AG10803 (cell line): ENCODE measurements around the gene SYNDIG1.

Experiments
- DNase-seq: peaks from one replicate; pipeline ENCODE4 v3.0.0; 2010; ENCODE audit warnings: low read depth
- H3K4me3 ChIP-seq: 2 replicates; pipeline ENCODE4 v1.5.1; 2011; ENCODE audit warnings: mild to moderate bottlenecking, low read length, control low read depth
- TF ChIP-seq, protein P1 (sequence below): conservative IDR thresholded peaks from 2 replicates; pipeline ENCODE4 v1.5.1; 2011; ENCODE audit warnings: mild to moderate bottlenecking, low read length, control low read depth, inconsistent platforms

SYNDIG1 gene

DNA sequence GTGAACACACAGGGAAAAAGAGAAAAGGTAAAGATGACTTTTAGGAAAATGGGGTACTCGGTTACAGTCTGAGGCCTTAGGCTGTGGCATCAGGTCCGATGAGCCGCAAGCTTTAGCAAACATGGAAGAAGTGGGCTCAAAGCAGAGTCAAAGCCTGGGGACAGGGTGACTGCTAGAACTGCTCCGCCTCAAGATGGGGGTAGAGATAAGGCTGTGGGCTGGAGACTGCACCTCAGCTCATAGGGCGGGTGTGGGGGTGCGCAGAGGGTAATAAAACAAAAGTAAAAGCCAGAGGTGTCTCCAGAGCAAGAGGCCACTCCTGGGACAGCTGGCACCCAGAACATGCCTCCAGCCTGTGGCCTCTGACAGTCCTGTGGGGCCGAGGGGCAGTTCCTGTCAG, 21.3 kb upstream of the SYNDIG1 start:
- TF ChIP-seq, protein P1, sequence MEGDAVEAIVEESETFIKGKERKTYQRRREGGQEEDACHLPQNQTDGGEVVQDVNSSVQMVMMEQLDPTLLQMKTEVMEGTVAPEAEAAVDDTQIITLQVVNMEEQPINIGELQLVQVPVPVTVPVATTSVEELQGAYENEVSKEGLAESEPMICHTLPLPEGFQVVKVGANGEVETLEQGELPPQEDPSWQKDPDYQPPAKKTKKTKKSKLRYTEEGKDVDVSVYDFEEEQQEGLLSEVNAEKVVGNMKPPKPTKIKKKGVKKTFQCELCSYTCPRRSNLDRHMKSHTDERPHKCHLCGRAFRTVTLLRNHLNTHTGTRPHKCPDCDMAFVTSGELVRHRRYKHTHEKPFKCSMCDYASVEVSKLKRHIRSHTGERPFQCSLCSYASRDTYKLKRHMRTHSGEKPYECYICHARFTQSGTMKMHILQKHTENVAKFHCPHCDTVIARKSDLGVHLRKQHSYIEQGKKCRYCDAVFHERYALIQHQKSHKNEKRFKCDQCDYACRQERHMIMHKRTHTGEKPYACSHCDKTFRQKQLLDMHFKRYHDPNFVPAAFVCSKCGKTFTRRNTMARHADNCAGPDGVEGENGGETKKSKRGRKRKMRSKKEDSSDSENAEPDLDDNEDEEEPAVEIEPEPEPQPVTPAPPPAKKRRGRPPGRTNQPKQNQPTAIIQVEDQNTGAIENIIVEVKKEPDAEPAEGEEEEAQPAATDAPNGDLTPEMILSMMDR, result no peak
- no peak overlapping the region for H3K4me3 ChIP-seq
- no peak for DNase-seq

DNA sequence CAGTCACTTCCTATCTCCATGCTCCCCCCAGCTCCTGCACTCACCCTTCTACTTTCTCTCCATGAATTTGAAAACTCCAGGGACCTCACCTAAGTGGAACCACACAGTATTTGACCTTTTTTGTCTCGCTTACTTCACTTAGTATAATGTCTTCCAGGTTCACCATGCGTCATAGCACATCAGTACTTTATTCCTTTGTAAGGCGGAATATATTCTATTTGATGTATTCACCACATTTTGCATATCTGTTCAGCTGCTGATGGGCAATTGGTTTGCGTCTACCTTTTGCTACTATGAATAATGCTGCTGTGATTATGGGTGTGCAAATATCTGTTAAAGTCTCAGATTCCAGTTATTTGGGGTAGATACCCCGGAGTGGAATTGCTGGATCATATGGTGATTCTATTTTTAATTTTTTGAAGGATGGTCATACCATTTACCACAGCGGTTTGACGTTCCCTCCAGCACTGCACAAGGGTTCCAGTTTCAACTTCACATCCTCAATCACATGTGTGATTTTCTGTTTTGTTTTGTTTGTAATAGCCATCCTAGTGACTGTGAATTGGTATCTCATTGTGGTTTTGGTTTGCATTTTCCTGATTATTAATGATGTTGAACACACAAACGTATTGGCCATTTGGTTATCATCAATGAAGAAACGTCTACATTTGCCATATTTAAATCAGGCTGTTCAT, 20.3 kb upstream of the SYNDIG1 start:
- DNase-seq, result no peak
- TF ChIP-seq, protein P1, result no peak
- no peak overlapping the region for H3K4me3 ChIP-seq

DNA sequence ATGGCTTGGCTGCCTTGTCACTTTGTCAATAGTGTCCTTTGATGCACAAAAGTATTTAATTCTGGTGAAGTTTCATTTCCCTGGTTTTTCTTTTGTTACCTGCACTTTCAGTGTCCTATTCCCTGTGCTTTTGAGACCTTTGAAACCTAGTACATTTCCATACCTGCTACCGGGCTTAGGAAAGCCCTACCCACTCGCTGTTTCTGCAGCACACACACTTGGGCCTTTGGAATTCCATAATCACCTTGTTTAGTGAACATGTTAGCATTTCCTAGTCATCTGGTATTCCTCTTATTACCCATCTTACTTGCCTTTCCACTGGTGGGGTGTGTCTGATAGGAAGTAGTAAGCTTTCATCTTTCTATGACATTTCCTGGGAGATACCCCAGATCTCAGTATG, 19.3 kb upstream of the SYNDIG1 start:
- TF ChIP-seq, protein P1, result no peak
- DNase-seq, result no peak
- no peak overlapping the region for H3K4me3 ChIP-seq

DNA sequence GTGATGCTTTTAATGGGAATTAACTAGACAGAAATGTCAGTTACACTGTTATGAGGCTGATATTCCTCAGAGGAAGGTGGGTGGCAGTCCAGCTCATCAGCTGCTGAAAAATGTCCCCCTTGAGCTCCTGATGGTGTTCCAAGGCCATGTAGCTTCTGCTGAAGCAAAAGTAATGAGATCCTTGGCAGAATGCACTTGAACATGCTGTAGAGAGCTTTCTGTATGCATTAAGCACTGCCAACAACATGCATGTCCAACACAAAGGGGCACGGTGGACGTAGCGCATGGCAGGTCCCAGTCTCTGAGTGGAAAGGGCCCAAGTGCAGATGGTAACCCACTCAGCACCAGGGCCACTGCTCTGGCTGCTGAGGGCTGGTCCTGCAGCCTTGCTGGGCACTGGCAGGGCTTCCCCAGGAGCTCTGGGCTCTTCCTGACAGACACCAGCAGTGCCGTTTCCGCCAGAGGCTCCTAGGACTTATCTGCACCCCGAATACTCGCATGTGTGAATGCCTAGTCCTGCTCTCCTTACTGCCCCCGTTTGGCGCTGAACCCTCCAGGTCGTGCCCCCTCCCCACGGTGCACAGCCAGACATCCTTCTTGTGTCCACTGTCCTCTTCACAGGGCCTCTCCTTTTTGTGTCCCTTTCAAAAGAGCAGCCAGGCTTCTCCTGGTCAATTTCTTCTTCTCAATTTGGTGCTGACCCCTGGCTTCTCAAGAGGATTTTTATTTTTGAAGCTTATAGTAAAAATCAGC, 18.6 kb upstream of the SYNDIG1 start:
- no peak overlapping the region for H3K4me3 ChIP-seq
- TF ChIP-seq, protein P1, result no peak
- no peak for DNase-seq

DNA sequence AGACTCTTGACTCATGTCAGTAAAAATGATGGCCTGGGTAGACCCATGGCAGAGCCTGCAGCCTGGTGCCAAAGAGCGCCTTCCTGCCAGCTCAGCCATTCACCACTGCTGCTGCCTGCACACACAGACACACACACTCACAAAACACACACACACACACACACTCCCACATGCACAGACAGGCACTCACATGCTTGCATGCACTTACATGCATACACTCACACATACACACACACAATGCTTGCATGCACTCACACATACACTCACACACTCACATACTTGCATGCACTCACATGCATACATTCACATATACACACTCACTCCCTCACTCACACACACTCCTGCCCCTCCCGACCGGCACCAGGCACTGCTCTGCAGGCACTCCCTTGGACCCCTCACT, 18.0 kb upstream of the SYNDIG1 start:
- no peak overlapping the region for H3K4me3 ChIP-seq
- TF ChIP-seq, protein P1, result no peak
- no peak for DNase-seq

DNA sequence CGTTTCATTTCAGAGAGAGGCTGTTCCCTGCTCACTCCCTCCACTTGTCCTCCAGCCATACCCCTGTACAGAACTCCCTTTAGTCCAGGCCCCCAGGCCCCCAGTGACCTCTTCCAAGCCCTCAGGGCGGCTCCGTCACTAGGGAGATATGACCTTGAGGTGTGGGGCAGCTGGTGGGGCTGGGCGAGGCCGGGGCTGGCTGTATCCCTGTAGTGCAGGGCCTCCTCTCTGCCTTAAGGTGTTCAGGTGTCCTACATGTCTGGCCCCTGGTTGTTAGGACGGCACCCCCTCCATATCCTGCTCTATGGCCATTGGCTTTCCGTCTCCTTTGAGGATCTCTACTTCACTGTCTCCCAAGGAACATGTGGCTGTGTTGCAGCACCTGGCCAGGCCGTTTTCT, 17.4 kb upstream of the SYNDIG1 start:
- no peak for DNase-seq
- no peak overlapping the region for H3K4me3 ChIP-seq
- TF ChIP-seq, protein P1, result no peak

DNA sequence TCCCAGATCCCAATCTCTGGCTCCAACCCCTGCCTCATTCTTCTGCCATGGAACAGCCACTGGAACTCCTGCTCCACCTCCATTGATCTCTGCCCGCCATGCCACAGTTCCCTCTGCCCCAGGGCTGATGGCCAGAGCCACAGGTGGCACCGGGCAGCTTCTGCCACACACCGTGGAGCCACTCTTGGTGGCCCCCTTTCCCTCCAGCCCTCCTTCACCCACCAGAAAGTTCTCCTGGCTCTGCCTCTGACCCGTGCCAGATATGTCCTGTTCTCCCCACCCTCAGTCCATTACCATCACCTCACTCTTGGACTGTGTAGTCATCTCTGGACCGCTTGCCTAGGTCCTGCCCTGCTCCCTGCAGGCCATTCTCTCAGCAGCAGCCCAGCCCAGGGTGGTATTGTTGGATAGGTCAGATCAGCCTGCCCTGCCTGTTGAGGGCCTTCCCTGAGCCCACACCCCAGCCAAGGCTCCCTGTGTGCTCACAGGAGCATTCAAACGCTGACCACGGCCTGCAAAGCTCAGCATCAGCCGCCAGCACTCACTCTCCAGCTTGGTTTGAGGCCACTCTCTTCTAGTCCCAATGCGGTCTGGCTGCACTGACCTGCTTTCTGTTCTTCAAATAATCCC, 16.8 kb upstream of the SYNDIG1 start:
- no peak overlapping the region for H3K4me3 ChIP-seq
- TF ChIP-seq, protein P1, result no peak

More for the DNA sequence above, 16.8 kb upstream of the SYNDIG1 start:
- DNase-seq, result no peak
